ENCODE measurements around the gene ADRA2C. TPM values are rescaled to one million over a fixed set of nuclear protein-coding genes. Genes with fewer than 3 reads are reported as not detected.

ADRA2C gene
- total RNA-seq, 2 donors from 2014 or later = not detected

DNA sequence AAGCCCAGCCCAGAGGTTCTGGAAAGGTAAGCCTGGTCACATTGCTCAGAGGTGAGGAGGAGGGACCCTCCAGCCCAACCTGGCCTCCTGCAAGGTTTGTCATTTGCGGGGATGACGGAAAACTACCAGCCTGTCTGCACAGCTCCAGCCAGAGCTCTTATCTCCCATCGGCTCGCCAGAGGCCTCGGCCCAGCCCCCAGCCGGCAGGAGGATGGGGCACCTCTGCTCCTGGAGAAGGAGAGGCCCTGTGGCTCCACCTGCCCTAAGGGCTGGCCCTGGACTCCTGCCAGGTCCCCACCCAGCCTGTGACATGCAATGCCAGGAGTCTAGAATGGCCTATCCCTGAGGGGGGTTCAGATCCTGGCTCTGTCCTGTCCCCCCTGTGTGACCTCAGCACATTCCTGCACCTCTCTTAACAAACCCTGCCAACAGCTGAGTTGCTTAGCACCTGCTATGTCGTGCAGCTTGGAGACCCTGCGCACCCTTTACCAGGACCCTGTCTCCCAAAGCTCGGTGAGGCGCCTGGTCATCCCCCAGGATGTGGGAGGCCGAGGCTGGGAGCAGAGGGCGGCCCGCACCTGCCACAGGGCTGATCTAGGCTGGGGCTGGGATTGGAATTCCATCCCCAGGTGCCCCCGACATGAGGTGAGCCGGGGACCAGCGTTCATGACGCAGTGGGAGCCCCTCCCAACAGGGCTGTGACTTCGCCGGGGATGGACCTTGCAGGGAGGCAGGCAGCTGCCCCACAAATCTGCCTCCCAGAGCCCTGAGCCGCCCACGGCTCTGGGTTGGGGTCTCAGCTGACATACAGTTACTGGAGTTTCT, 14.4 kb downstream of the ADRA2C start:
- ATAC-seq = no peak

GRCh38 chr4:3781193-3781886, 15.2 kb downstream of the ADRA2C start:
- no peaks in the 10 kb centered on the region for H3K9me3 ChIP-seq (ENCODE audit: control insufficient read depth, low read length, poor library complexity, severe bottlenecking)
- Mint-ChIP-seq H3K27me3 (peaks cover 26% of the 10 kb centered on the region), H3K4me3 (no peak overlapping the region), H3K4me1 (no peaks in the 10 kb centered on the region), H3K36me3 (ENCODE audit: low read depth) (no peaks in the 10 kb centered on the region), H3K27ac (no peak overlapping the region)
- DNase-seq (no peak), ATAC-seq (peak; percentile 12)

More for the DNA sequence above, 14.4 kb downstream of the ADRA2C start:
- no peaks in the 10 kb centered on the region for H3K9me3 ChIP-seq (ENCODE audit: control insufficient read depth, low read length, poor library complexity, severe bottlenecking)
- Mint-ChIP-seq H3K4me3 (no peak overlapping the region), H3K27ac (no peak overlapping the region), H3K36me3 (ENCODE audit: low read depth) (no peaks in the 10 kb centered on the region), H3K27me3 (peaks cover 27% of the 10 kb centered on the region), H3K4me1 (no peaks in the 10 kb centered on the region)
- DNase-seq = no peak

GRCh38 chr4:3781997-3782930, 16.1 kb downstream of the ADRA2C start:
- H3K9me3 ChIP-seq (ENCODE audit: control insufficient read depth, low read length, poor library complexity, severe bottlenecking) = no peaks in the 10 kb centered on the region
- DNase-seq = no peak
- ATAC-seq = no peak
- Mint-ChIP-seq H3K27me3 (peaks cover 24% of the 10 kb centered on the region), H3K36me3 (ENCODE audit: low read depth) (no peaks in the 10 kb centered on the region), H3K4me3 (no peak overlapping the region), H3K4me1 (no peaks in the 10 kb centered on the region), H3K27ac (no peak overlapping the region)

GRCh38 chr4:3783693-3784306, 17.6 kb downstream of the ADRA2C start:
- no peaks in the 10 kb centered on the region for H3K9me3 ChIP-seq (ENCODE audit: control insufficient read depth, low read length, poor library complexity, severe bottlenecking)
- DNase-seq (no peak), ATAC-seq (no peak)
- Mint-ChIP-seq H3K27me3 (peaks cover 19% of the 10 kb centered on the region), H3K4me1 (no peaks in the 10 kb centered on the region), H3K36me3 (ENCODE audit: low read depth) (no peaks in the 10 kb centered on the region), H3K4me3 (no peak overlapping the region), H3K27ac (no peak overlapping the region)

GRCh38 chr4:3784454-3785291, 18.5 kb downstream of the ADRA2C start:
- Mint-ChIP-seq H3K4me1 (no peaks in the 10 kb centered on the region), H3K36me3 (ENCODE audit: low read depth) (no peaks in the 10 kb centered on the region), H3K27me3 (peaks cover 19% of the 10 kb centered on the region), H3K27ac (no peak overlapping the region), H3K4me3 (no peak overlapping the region)
- ATAC-seq = no peak
- H3K9me3 ChIP-seq (ENCODE audit: control insufficient read depth, low read length, poor library complexity, severe bottlenecking) = no peaks in the 10 kb centered on the region
- DNase-seq = no peak

DNA sequence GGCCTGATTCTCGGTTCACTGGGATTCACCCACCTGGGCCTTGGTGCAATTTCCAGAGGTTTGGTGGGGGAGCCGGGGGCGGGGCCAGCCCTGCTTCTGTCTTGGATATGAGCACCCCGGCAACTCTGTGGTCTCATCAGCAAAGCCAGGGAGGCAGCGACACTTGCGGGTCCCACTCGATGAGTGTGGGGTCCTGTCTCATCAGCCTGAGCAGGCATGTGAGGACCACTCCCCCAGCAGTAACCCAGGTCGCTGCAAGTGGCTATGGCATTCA, 19.0 kb downstream of the ADRA2C start:
- ATAC-seq = no peak
- H3K27me3 Mint-ChIP-seq = peaks cover 19% of the 10 kb centered on the region
- no peak overlapping the region for H3K27ac Mint-ChIP-seq
- no peak for DNase-seq
- H3K4me3 Mint-ChIP-seq = no peak overlapping the region
- no peaks in the 10 kb centered on the region for H3K9me3 ChIP-seq (ENCODE audit: control insufficient read depth, low read length, poor library complexity, severe bottlenecking)
- H3K4me1 Mint-ChIP-seq = no peaks in the 10 kb centered on the region
- no peaks in the 10 kb centered on the region for H3K36me3 Mint-ChIP-seq (ENCODE audit: low read depth)

- no peak overlapping the region for H3K27ac Mint-ChIP-seq
Observed at GRCh38 chr4:3786196-3786869, 20.1 kb downstream of the ADRA2C start.

GRCh38 chr4:3787489-3788365, 21.5 kb downstream of the ADRA2C start:
- DNase-seq (no peak), ATAC-seq (no peak)
- Mint-ChIP-seq H3K4me3 (no peak overlapping the region), H3K27ac (no peak overlapping the region), H3K4me1 (no peaks in the 10 kb centered on the region), H3K36me3 (ENCODE audit: low read depth) (no peaks in the 10 kb centered on the region), H3K27me3 (peaks cover 30% of the 10 kb centered on the region)
- H3K9me3 ChIP-seq (ENCODE audit: control insufficient read depth, low read length, poor library complexity, severe bottlenecking) = no peaks in the 10 kb centered on the region

More at GRCh38 chr4:3786196-3786869, 20.1 kb downstream of the ADRA2C start:
- no peaks in the 10 kb centered on the region for H3K9me3 ChIP-seq (ENCODE audit: control insufficient read depth, low read length, poor library complexity, severe bottlenecking)
- Mint-ChIP-seq H3K4me3 (no peak overlapping the region), H3K4me1 (no peaks in the 10 kb centered on the region), H3K36me3 (ENCODE audit: low read depth) (no peaks in the 10 kb centered on the region), H3K27me3 (peaks cover 29% of the 10 kb centered on the region)
- ATAC-seq (no peak), DNase-seq (no peak)

DNA sequence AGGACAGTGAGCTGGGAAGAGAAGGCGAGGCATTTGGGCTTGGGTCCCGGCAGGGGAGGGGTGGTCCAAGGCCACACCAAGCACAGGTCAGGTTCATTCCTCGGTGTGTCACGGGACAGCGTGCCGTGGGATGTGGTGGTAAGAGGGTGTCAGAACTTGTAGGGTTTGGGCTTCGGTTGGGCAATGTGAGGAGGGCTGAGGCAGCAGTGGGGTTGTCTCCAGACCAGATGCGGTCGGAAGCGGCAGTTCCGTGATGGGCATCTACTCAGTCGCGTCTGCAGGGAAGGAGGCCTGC, 22.1 kb downstream of the ADRA2C start:
- no peaks in the 10 kb centered on the region for H3K4me1 Mint-ChIP-seq
- no peak overlapping the region for H3K4me3 Mint-ChIP-seq
- no peak overlapping the region for H3K27ac Mint-ChIP-seq
- ATAC-seq = no peak
- H3K36me3 Mint-ChIP-seq (ENCODE audit: low read depth) = no peaks in the 10 kb centered on the region
- H3K9me3 ChIP-seq (ENCODE audit: control insufficient read depth, low read length, poor library complexity, severe bottlenecking) = no peaks in the 10 kb centered on the region
- H3K27me3 Mint-ChIP-seq = peaks cover 29% of the 10 kb centered on the region
- no peak for DNase-seq

DNA sequence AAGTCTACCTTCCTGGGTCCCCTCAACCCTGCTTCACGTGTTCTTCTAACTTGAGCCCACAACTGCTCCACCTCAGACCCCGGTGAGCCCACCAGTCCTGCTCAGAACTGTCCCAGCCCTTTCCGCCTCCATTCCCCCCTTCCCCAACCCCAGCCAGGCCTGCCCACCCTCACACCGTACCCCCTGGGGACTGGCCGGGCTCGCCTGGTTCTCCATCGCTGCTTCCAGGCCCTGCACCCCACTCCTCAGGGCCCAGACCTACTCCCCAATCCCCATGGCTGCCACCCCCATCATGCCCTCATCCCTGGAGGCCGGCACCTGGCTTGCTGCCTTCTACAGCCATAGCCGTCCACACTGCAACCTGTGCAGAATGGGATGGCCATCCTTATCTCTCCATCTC, 23.4 kb downstream of the ADRA2C start:
- DNase-seq (no peak), ATAC-seq (no peak)
- H3K27ac Mint-ChIP-seq = no peak overlapping the region
- H3K9me3 ChIP-seq (ENCODE audit: control insufficient read depth, low read length, poor library complexity, severe bottlenecking) = no peaks in the 10 kb centered on the region
- H3K4me3 Mint-ChIP-seq = no peak overlapping the region
- H3K4me1 Mint-ChIP-seq = no peaks in the 10 kb centered on the region
- peaks cover 21% of the 10 kb centered on the region for H3K27me3 Mint-ChIP-seq
- H3K36me3 Mint-ChIP-seq (ENCODE audit: low read depth) = no peaks in the 10 kb centered on the region

DNA sequence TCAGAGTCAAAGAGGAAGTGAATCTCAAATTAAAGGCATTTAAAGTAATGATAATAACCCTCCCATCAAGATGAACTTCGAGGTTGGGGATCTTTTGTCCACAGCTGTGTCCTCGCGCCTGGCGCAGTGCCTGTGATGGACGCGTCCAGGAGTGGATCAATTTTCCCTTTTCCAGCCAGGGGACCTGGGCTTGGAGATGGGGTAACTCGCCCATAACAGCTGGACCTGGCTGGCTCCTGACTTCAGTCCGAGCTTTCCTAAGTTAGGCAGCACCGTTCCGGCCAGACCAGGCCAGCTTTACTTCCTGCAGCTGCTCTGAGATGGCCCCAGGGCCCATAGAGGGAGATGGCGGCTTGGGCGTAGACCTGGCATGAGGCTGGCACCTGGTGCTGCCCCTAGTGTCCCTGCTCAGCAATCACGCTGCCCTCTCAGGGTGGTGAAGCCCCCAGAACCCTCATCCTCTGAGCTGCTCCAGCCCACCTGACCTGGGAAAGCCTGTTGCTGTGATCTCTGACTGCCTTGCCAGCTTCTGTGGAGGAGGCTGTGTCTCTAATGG, 23.9 kb downstream of the ADRA2C start:
- Mint-ChIP-seq H3K36me3 (ENCODE audit: low read depth) (no peaks in the 10 kb centered on the region), H3K4me1 (no peaks in the 10 kb centered on the region), H3K4me3 (no peak overlapping the region), H3K27ac (no peak overlapping the region), H3K27me3 (peaks cover 21% of the 10 kb centered on the region)
- DNase-seq (no peak), ATAC-seq (no peak)
- H3K9me3 ChIP-seq (ENCODE audit: control insufficient read depth, low read length, poor library complexity, severe bottlenecking) = no peaks in the 10 kb centered on the region
